Ovary (tissue), 3 donors: Measurements from ENCODE around the gene GREM2.

Source experiments
- POLR2A ChIP-seq: fragments of 450-650 bp; IDR thresholded peaks from one replicate; pipeline ENCODE4 v1.6.1; 2017; ENCODE audit warnings: antibody characterized with exemption, mild to moderate bottlenecking, moderate library complexity
- TF ChIP-seq, protein P1 (sequence below), 3 donors: fragments of 450-650 bp in 2 of 3; fragments of 200-600 bp in 1 of 3; IDR thresholded peaks; one replicate each; pipeline versions ENCODE4 v1.5.1 to v1.8.0; 2016 to 2022; ENCODE audit warnings: antibody characterized with exemption in 3 of 3, mild to moderate bottlenecking in 1 of 3
- donor health status: DM: no; HTN: no; CAD: no.

DNA sequence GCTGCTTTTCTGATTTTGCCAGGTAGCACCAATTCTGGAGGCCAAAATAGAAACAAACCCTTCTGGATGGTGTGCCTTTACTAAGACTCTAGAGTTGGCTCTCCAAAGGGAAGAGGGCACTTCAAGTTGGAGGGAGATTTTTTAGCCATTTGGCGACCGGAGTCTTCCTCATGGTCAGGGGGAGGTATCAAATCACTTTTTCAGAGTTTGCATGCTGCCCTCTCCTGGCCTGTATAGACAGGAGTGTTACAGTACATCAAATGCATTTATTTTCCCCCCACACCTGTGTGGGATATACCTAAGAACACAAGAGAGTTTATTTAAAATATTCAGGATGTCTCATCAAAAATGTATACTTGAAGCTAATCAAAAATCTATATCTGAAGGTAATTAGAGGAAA, 3.2 kb downstream of the GREM2 start:
- TF ChIP-seq, protein P1, sequence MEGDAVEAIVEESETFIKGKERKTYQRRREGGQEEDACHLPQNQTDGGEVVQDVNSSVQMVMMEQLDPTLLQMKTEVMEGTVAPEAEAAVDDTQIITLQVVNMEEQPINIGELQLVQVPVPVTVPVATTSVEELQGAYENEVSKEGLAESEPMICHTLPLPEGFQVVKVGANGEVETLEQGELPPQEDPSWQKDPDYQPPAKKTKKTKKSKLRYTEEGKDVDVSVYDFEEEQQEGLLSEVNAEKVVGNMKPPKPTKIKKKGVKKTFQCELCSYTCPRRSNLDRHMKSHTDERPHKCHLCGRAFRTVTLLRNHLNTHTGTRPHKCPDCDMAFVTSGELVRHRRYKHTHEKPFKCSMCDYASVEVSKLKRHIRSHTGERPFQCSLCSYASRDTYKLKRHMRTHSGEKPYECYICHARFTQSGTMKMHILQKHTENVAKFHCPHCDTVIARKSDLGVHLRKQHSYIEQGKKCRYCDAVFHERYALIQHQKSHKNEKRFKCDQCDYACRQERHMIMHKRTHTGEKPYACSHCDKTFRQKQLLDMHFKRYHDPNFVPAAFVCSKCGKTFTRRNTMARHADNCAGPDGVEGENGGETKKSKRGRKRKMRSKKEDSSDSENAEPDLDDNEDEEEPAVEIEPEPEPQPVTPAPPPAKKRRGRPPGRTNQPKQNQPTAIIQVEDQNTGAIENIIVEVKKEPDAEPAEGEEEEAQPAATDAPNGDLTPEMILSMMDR (IDR thresholded peaks at IDR 0.05) = no peak
- TF ChIP-seq POLR2A = no peak
